ENCODE data around the gene PARD3B.

Gene PARD3B

GRCh38 chr2:204984518-204984917 is 439.2 kb downstream of the PARD3B start:
- no peaks in the 10 kb centered on the region for H3K27me3 ChIP-seq (replicated peaks)
- H3K27ac ChIP-seq = no peak overlapping the region
- no peaks in the 10 kb centered on the region for H3K36me3 ChIP-seq (replicated peaks)
- H3K4me3 ChIP-seq (ENCODE audit: low read depth, low read length) = no peak overlapping the region
- DNase-seq = peak; percentile 1
- TF ChIP-seq CTCF (IDR thresholded peaks at IDR 0.05; ENCODE audit: low read depth, low read length, missing control alignments) = no peak
- in situ Hi-C loops (cut with HindIII; ENCODE audit: low pct_ligation_motif_present, low sequenced_read_pairs) = no loop called here

- no peak for DNase-seq
- no peak for TF ChIP-seq CTCF (IDR thresholded peaks at IDR 0.05; ENCODE audit: low read depth, low read length, missing control alignments)
- no peak overlapping the region for H3K4me3 ChIP-seq (ENCODE audit: low read depth, low read length)
- no peaks in the 10 kb centered on the region for H3K27me3 ChIP-seq (replicated peaks)
- no peaks in the 10 kb centered on the region for H3K36me3 ChIP-seq (replicated peaks)
- no peak overlapping the region for H3K27ac ChIP-seq
- in situ Hi-C loops (cut with HindIII; ENCODE audit: low pct_ligation_motif_present, low sequenced_read_pairs) = no loop called here
Measured at GRCh38 chr2:204986641-204987040, 441.4 kb downstream of the PARD3B start.

GRCh38 chr2:204988836-204989235 is 443.6 kb downstream of the PARD3B start:
- no peak for DNase-seq
- no peaks in the 10 kb centered on the region for H3K27me3 ChIP-seq (replicated peaks)
- in situ Hi-C loops (cut with HindIII; ENCODE audit: low pct_ligation_motif_present, low sequenced_read_pairs) = no loop called here
- no peak overlapping the region for H3K27ac ChIP-seq
- no peaks in the 10 kb centered on the region for H3K36me3 ChIP-seq (replicated peaks)
- no peak for TF ChIP-seq CTCF (IDR thresholded peaks at IDR 0.05; ENCODE audit: low read depth, low read length, missing control alignments)
- H3K4me3 ChIP-seq (ENCODE audit: low read depth, low read length) = no peak overlapping the region

GRCh38 chr2:204989877-204990276 is 444.6 kb downstream of the PARD3B start:
- no peaks in the 10 kb centered on the region for H3K36me3 ChIP-seq (replicated peaks)
- H3K27ac ChIP-seq = no peak overlapping the region
- no peak for TF ChIP-seq CTCF (IDR thresholded peaks at IDR 0.05; ENCODE audit: low read depth, low read length, missing control alignments)
- H3K27me3 ChIP-seq (replicated peaks) = no peaks in the 10 kb centered on the region
- no peak for DNase-seq
- in situ Hi-C loops (cut with HindIII; ENCODE audit: low pct_ligation_motif_present, low sequenced_read_pairs) = no loop called here
- H3K4me3 ChIP-seq (ENCODE audit: low read depth, low read length) = no peak overlapping the region

- H3K27me3 ChIP-seq (replicated peaks) = no peaks in the 10 kb centered on the region
- H3K27ac ChIP-seq = no peak overlapping the region
- in situ Hi-C loops (cut with HindIII; ENCODE audit: low pct_ligation_motif_present, low sequenced_read_pairs) = no loop called here
- no peak for DNase-seq
- H3K4me3 ChIP-seq (ENCODE audit: low read depth, low read length) = no peak overlapping the region
- TF ChIP-seq CTCF (IDR thresholded peaks at IDR 0.05; ENCODE audit: low read depth, low read length, missing control alignments) = no peak
- no peaks in the 10 kb centered on the region for H3K36me3 ChIP-seq (replicated peaks)
Measured at GRCh38 chr2:205001300-205001966, 456.2 kb downstream of the PARD3B start.

- Histone ChIP-seq H3K27ac (no peak overlapping the region), H3K27me3 (replicated peaks) (no peaks in the 10 kb centered on the region), H3K4me3 (ENCODE audit: low read depth, low read length) (no peak overlapping the region), H3K36me3 (replicated peaks) (no peaks in the 10 kb centered on the region)
- no peak for DNase-seq
- in situ Hi-C loops (cut with HindIII; ENCODE audit: low pct_ligation_motif_present, low sequenced_read_pairs) = no loop called here
- TF ChIP-seq CTCF (IDR thresholded peaks at IDR 0.05; ENCODE audit: low read depth, low read length, missing control alignments) = no peak
Measured at GRCh38 chr2:205002390-205002789, 457.1 kb downstream of the PARD3B start.

Data from brain microvascular endothelial cell (primary cell).